Hematopoietic multipotent progenitor cell treated with erythropoietin and hydrocortisone succinate and interleukin-3 and kit ligand, for 4 days (in vitro differentiated cells): ENCODE measurements around the gene EXOC2.
A peak's percentile ranks its signal among the peaks of the same experiment; 100 is the strongest.
"Not testable (repeated sequence)": the region's sequence is repeated elsewhere in the genome, so short reads cannot be mapped to it uniquely, and the experiment has no call there.

Experiments used
- DNase-seq: peaks from one replicate; pipeline ENCODE4 v3.0.0-alpha.2; 2015

The EXOC2 gene

GRCh38 chr6:710601-711571 lies 17.9 kb upstream of the EXOC2 start:
- peak; percentile 57 for DNase-seq

- no peak for DNase-seq
Measured at GRCh38 chr6:709471-710056, 16.6 kb upstream of the EXOC2 start.

GRCh38 chr6:708237-708598 lies 15.3 kb upstream of the EXOC2 start:
- DNase-seq = no peak

GRCh38 chr6:707576-708236 lies 14.8 kb upstream of the EXOC2 start:
- no peak for DNase-seq

- no peak for DNase-seq
Measured at GRCh38 chr6:706819-707381, 14.0 kb upstream of the EXOC2 start.

- no peak for DNase-seq
Measured at GRCh38 chr6:706146-706545, 13.2 kb upstream of the EXOC2 start.

- no peak for DNase-seq
Measured at GRCh38 chr6:705047-705446, 12.1 kb upstream of the EXOC2 start.

- no peak for DNase-seq
Measured at GRCh38 chr6:704046-704445, 11.1 kb upstream of the EXOC2 start.

GRCh38 chr6:703552-703951 lies 10.6 kb upstream of the EXOC2 start:
- DNase-seq = no peak

- DNase-seq = no peak
Measured at GRCh38 chr6:701700-702479, 9.0 kb upstream of the EXOC2 start.

GRCh38 chr6:701215-701614 lies 8.3 kb upstream of the EXOC2 start:
- DNase-seq = no peak

GRCh38 chr6:700490-700889 lies 7.6 kb upstream of the EXOC2 start:
- no peak for DNase-seq

GRCh38 chr6:699319-699718 lies 6.4 kb upstream of the EXOC2 start:
- no peak for DNase-seq

GRCh38 chr6:694431-695126 lies 1.6 kb upstream of the EXOC2 start:
- not testable (repeated sequence) for DNase-seq

GRCh38 chr6:693723-694009 lies 727 bp upstream of the EXOC2 start:
- no peak for DNase-seq

GRCh38 chr6:692356-692851 lies 535 bp downstream of the EXOC2 start:
- peak; percentile 79 for DNase-seq

- no peak for DNase-seq
Measured at GRCh38 chr6:689223-689622, 3.7 kb downstream of the EXOC2 start.

GRCh38 chr6:686497-686896 lies 6.4 kb downstream of the EXOC2 start:
- DNase-seq = no peak

- DNase-seq = peak; percentile 16
Measured at GRCh38 chr6:684831-685636, 7.9 kb downstream of the EXOC2 start.

- DNase-seq = peak; percentile 84
Measured at GRCh38 chr6:683742-684440, 9.0 kb downstream of the EXOC2 start.
